Right cardiac atrium (tissue), 5 donors: Measurements from ENCODE around the gene ITM2C. TPM values are rescaled to one million over a fixed set of nuclear protein-coding genes. Genes with fewer than 3 reads are reported as not detected.
A peak's percentile ranks its signal among the peaks of the same experiment; 100 is the strongest.

Experiments used
- ATAC-seq, 2 donors: fragments of 200-7000 bp; cut with Tn5 transposase; one replicate each; pipeline versions ENCODE4 v1.8.0 to v1.9.1; 2020; ENCODE audit warnings: moderate library complexity in 2 of 2, mild to moderate bottlenecking in 1 of 2
- DNase-seq, 3 donors: peaks; one replicate each; pipeline ENCODE4 v3.0.0-alpha.2; 2020
- H3K27ac ChIP-seq: one replicate; pipeline ENCODE4 v1.5.1; 2013; ENCODE audit warnings: mild to moderate bottlenecking, low read length, control low read depth, moderate library complexity
- H3K27me3 ChIP-seq: one replicate; pipeline ENCODE4 v1.6.1; 2013; ENCODE audit not compliant: control insufficient read depth, insufficient read depth
- H3K4me1 ChIP-seq: one replicate; pipeline ENCODE4 v1.6.1; 2013; ENCODE audit warnings: low read length; ENCODE audit not compliant: control insufficient read depth, insufficient read depth
- H3K4me3 ChIP-seq: one replicate; pipeline ENCODE4 v1.5.1; 2013; ENCODE audit warnings: low read length, control low read depth
- H3K9me3 ChIP-seq: one replicate; pipeline ENCODE4 v1.6.1; 2013; ENCODE audit warnings: low read length; ENCODE audit not compliant: control insufficient read depth
- WGBS: extraction: QIAGEN DNeasy Blood & Tissue Kit; methylation state at CpG from one replicate; pipeline ENCODE4 v1.1.7; 2013; 5-methylcytosine and 5-hydroxymethylcytosine counted together
- intact Hi-C, 4 donors: fragments of 100-400 bp; cut with DNase I; formaldehyde crosslinking; loops; one replicate each; pipeline versions ENCODE4 v1.11.0 to v1.14.0; 2022 to 2023
- polyA plus RNA-seq: library from polyadenylated mRNA; stranded (reverse); fragments of 200-250 nt; gene quantifications from one replicate; pipeline ENCODE4 v1.2.3, GENCODE V29; 2013
- total RNA-seq, 4 donors: library from RNA; stranded (reverse); fragmentation: NEBNext Ultra II Directional; extraction: Animal tissue kit (Norgen Biotek cat#: 25700); gene quantifications; one replicate each; pipeline ENCODE4 v1.2.1, GENCODE V29; 2021
- donor health status: healthy with polysubstance abuse.
- donor health status: DM: no; HTN: yes; CAD: no.
- donor health status: DM: no; HTN: no; CAD: no.
- donor health status: DM: no; HTN: yes; CAD: no; lungs with severe emphysema.
- donor health status: DM: yes; HTN: yes; CAD: no.

The ITM2C gene
- total and polyA plus RNA-seq, 5 donors: 40.5 to 73.1 (median 59.4) TPM

- intact Hi-C loops: loop anchor here (2.0 kb wide), 1 partner anchor 83 kb away; no protein-coding TSS in a partner anchor
- no peak overlapping the region for H3K27ac ChIP-seq
- no peaks in the 10 kb centered on the region for H3K9me3 ChIP-seq
- no peaks in the 10 kb centered on the region for H3K4me1 ChIP-seq
- no peak for ATAC-seq
- peak in 1 of 3 donors; percentile 15 for DNase-seq
- no peaks in the 10 kb centered on the region for H3K27me3 ChIP-seq
- whole genome bisulfite sequencing: 92% methylated on average over 19 of the region's 19 CpGs
- no peak overlapping the region for H3K4me3 ChIP-seq
Observed at GRCh38 chr2:230903231-230904150, 38.7 kb downstream of the ITM2C start.

DNA sequence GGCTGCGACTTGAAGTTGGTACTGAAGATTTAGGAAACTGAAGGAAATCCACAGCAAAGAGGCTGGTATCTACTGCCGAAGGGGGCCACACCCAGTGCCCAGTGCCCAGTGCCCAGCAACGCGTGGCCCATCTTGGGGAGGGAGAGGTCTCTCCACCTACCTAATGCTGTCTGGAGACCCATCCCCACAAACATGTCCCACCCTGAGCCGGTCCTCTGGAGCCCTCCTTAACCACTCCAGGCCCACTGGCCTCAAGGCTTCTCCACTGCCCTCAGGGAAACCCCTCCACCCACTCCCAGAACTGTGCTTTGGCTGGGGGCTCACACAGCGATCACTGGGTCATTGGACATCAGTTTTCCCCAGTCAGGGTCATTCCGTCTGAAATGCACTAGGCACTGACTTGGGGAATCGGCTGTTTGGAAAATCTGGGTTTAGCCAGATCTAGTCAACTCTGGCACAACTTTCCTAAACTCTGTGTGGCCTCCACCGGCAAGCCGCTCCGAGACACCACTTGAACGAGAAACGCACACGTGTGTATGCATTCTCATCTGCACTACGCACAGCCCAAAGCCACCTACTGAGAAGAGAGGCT lies 40.2 kb downstream of the ITM2C start:
- H3K4me3 ChIP-seq: no peak overlapping the region
- no peaks in the 10 kb centered on the region for H3K9me3 ChIP-seq
- H3K27me3 ChIP-seq: no peaks in the 10 kb centered on the region
- ATAC-seq (no peak), DNase-seq (peak in 1 of 3 donors; percentile 19)
- H3K27ac ChIP-seq: no peak overlapping the region
- no peaks in the 10 kb centered on the region for H3K4me1 ChIP-seq
- intact Hi-C loops: no loop called here
- 81% methylated on average over 15 of the region's 15 CpGs for WGBS

GRCh38 chr2:230905448-230906421 lies 41.0 kb downstream of the ITM2C start:
- Histone ChIP-seq H3K9me3 (no peaks in the 10 kb centered on the region), H3K4me3 (no peak overlapping the region), H3K27me3 (no peaks in the 10 kb centered on the region), H3K4me1 (no peaks in the 10 kb centered on the region), H3K27ac (no peak overlapping the region)
- ATAC-seq: no peak
- DNase-seq: peak in 2 of 3 donors; percentile 10 to 13
- intact Hi-C loops: no loop called here
- WGBS: 67% methylated on average over 18 of the region's 18 CpGs

DNA sequence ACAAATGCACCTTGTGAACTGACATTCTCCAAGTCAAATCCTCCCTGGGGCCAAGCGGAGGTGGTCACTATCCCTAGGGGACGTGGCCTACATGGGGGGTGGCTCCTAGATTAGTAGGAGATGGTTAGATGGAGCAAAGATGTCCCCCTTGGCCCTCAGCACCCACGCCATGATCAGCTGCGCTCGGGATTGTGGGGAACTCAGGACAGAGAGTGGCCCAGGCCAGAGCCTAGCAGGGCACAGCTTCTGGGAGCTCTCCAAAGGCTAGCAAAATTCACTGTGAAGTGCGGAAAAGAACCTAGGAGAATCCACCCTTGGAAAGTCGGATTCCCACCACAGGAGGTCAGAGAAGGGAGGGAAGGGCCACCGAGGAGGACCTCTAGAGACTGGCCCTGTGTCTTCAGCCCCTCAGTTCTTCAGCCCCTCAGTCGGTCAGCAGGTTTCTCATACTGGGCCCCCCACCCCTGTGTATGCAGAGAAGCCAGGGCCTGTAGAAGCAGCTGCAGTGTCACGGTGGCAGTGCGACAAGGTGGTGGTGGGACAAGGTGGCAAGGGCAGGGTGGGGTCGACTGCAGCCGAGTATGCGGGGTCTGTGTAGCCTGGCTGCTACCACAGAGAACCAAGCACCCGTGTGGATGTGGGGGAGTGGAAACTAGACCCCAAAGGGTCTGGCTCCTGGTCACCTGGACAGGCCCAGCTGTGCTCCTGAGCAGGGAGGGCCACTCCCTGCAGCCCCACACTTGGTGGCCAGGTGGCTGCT lies 41.9 kb downstream of the ITM2C start:
- no peak overlapping the region for H3K4me3 ChIP-seq
- H3K27me3 ChIP-seq: no peaks in the 10 kb centered on the region
- intact Hi-C loops: no loop called here
- ATAC-seq (no peak), DNase-seq (peak in 2 of 3 donors; percentile 13 to 27)
- no peak overlapping the region for H3K27ac ChIP-seq
- H3K9me3 ChIP-seq: no peaks in the 10 kb centered on the region
- 94% methylated on average over 15 of the region's 15 CpGs for WGBS
- H3K4me1 ChIP-seq: no peaks in the 10 kb centered on the region

DNA sequence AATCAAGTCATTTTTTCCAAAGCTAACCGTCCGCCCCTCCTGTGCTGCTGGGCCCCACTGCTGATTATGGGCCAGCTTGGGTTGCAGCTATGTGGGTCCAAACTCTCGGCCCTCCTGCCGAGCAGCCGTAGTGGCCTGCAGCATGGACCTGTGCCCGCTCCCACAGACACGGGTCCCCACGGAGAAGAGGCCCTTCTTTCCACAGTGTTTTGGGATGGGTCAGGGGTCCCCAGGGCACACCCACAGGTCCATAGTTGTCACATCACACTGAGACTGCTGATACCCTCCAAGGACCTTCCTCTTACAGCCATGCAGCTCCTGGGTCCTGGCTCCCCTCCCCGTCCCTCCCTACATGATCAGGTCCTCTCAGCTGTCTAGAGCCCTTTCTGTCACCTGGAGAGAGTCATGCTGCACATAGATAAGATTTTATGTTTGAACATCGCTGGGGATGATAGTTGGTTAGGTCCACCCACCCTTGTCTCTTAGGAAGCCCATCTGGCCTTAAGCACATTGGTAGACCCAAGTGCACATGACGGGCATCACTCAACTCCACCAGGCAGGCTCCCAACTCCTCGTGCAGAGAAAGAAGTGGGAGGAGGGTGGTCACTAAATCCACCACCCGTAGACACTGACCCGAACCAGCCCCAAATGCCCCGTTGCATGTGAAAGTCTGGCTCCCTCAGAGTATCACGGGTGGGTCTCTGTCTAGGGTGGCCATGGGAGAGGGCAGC lies 42.8 kb downstream of the ITM2C start:
- intact Hi-C loops: no loop called here
- 92% methylated on average over 16 of the region's 16 CpGs for WGBS
- ATAC-seq: no peak
- no peak overlapping the region for H3K27ac ChIP-seq
- no peaks in the 10 kb centered on the region for H3K9me3 ChIP-seq
- no peaks in the 10 kb centered on the region for H3K27me3 ChIP-seq
- H3K4me1 ChIP-seq: no peaks in the 10 kb centered on the region
- H3K4me3 ChIP-seq: no peak overlapping the region
- peak in 1 of 3 donors; percentile 20 for DNase-seq

DNA sequence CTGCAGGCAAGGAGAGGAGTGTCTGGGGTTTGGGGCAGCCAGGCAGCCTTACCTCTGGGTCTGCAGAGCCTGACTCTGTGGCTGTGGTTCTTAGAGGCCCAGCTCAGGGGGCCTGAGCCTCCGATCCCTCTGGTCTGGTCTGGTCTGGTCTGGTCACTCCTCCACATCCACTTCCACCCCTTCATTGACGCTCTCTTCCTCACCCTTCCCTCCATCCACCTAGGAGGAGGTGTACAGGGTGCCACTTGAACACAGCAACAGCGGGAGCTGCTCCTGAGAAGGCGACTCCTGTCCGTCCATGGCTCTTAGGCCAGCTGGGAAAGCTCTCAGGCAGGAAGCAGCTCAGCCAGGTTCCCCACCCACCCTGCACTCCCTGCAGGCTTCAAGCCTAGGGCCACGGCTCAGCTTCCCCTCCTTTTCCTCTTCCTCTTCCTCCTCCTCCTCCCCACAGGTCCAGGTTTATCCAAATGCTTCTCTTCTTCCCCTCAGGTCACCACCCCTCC lies 43.4 kb downstream of the ITM2C start:
- Histone ChIP-seq H3K27ac (no peak overlapping the region), H3K9me3 (no peaks in the 10 kb centered on the region), H3K4me1 (no peaks in the 10 kb centered on the region), H3K4me3 (no peak overlapping the region), H3K27me3 (no peaks in the 10 kb centered on the region)
- intact Hi-C loops: no loop called here
- WGBS: 60% methylated on average over 6 of the region's 6 CpGs
- ATAC-seq (no peak), DNase-seq (peak in 2 of 3 donors; percentile 16 to 18)

DNA sequence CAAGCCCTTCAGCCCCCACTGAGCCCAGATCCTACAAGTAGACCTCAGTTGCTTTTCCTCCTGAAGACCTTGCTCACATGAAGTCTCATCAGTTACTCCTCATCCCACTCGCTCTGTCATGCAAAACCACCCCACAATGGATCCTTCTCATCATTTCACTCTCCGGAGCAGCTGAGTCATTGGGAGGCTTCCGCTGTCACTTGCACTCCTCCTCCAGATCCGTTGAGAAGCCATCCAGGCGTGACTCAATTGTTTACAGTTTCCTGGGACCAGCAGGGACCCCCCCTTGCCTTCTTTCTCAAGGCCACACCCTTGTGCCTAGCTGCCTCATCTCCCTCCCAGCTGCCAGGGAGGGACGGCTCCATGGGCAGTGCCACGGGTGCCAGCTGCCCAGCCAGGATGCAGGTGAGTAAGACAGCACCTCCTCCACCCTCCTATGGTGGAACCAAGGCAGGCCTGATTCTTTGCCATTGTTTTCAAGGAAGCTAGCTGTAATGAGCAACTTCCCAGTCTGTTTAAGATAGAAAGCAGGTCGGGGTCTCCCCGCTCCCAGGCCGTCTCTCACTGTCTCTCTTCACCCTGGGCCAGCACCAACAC lies 44.0 kb downstream of the ITM2C start:
- no peak overlapping the region for H3K27ac ChIP-seq
- DNase-seq (peak in 1 of 3 donors; percentile 37), ATAC-seq (no peak)
- H3K4me3 ChIP-seq: no peak overlapping the region
- no peaks in the 10 kb centered on the region for H3K27me3 ChIP-seq
- 65% methylated on average over 10 of the region's 10 CpGs for WGBS
- H3K4me1 ChIP-seq: no peaks in the 10 kb centered on the region
- intact Hi-C loops: no loop called here
- no peaks in the 10 kb centered on the region for H3K9me3 ChIP-seq

DNA sequence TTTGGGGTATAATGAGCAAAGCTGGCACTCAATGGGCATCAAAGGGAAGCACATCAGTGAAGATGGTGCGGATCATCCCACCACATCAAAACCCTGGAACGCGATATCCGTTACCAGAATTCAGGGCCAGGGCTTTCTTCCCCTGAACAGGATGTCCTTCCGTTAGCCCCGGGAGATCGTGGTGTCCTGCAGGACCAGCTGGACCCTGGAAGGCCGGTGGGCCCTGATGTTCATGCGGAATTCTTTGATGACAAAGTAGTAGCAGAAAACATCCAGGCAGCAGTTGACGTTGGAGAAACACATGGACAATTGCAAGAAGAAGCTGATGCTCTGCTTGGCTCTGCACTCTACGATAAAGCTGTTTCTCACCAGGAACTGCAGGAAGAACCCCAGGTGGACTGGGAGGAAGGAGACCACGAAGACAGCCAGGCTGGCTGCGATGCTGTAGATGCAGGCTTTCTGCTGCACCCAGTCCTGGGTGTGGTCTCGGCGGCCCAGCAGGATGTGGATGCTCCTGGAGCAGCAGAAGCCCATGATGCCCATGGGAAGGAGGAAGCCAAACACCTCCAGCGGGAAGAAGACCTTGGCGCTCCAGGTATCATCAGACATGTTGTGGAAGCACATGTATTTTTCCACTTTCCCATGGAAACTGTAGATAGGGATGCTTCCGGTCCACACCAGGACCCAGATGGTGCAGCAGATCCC lies 45.3 kb downstream of the ITM2C start:
- 95% methylated on average over 18 of the region's 18 CpGs for WGBS
- H3K4me1 ChIP-seq: no peaks in the 10 kb centered on the region
- DNase-seq (peak in 2 of 3 donors; percentile 9 to 16), ATAC-seq (no peak)
- intact Hi-C loops: no loop called here
- H3K27ac ChIP-seq: no peak overlapping the region
- H3K27me3 ChIP-seq: no peaks in the 10 kb centered on the region
- no peak overlapping the region for H3K4me3 ChIP-seq
- no peaks in the 10 kb centered on the region for H3K9me3 ChIP-seq

GRCh38 chr2:230910546-230911177 lies 45.9 kb downstream of the ITM2C start:
- WGBS: 83% methylated on average over 13 of the region's 13 CpGs
- H3K4me3 ChIP-seq: no peak overlapping the region
- no peaks in the 10 kb centered on the region for H3K4me1 ChIP-seq
- no peaks in the 10 kb centered on the region for H3K27me3 ChIP-seq
- no peak overlapping the region for H3K27ac ChIP-seq
- no peak for ATAC-seq
- intact Hi-C loops: no loop called here
- DNase-seq: peak in 2 of 3 donors; percentile 7 to 18
- H3K9me3 ChIP-seq: no peaks in the 10 kb centered on the region
